ENCODE measurements around the gene KRTAP2-3.
"Not testable (repeated sequence)": the region's sequence is repeated elsewhere in the genome, so short reads cannot be mapped to it uniquely, and the experiment has no call there.

The KRTAP2-3 gene, protein sequence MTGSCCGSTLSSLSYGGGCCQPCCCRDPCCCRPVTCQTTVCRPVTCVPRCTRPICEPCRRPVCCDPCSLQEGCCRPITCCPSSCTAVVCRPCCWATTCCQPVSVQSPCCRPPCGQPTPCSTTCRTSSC

DNA sequence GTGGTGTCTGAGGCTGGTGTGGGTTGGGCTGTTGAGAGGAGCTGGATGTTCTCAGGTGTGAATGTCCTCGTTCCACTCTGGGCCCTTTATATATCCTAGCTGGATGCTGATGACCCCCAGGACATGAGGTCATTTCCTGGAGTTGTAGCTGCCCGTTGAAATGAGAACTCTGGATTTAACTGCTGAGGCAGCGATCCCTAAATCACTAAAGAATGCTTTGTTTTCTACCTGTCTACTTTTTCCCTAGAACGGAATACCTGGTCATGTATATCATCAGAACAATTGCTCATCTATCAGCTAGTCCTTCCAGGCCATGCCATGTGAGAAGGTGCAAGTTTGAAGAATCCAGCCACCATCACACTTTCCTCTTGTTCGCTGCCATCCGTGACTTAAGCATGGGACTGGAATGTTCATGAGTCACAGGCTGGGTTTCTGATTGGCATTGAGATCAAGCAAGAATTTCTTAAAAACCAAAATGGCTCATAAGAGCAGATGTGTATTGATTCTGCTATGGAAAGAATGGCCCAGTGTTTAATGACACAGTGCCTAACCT is at the start of gene KRTAP2-3:
TSS of gene KRTAP2-3 (minus strand) at position 63 of the 553 bp plus-strand sequence. CDS start 64 bp downstream, outside the sequence.
- H3K9ac ChIP-seq (ENCODE audit: low read depth, low read length): no peak within 1 kb of the TSS
- H3K27me3 ChIP-seq (ENCODE audit: control insufficient read depth, insufficient read depth, low read length): no peaks in the 10 kb centered on the region
- no peaks in the 10 kb centered on the region for H3K4me1 ChIP-seq (ENCODE audit: control insufficient read depth, insufficient read depth, low read length)
- no peaks in the 10 kb centered on the region for H3K9me3 ChIP-seq (ENCODE audit: control insufficient read depth, insufficient read depth, low read length)
- no peaks in the 10 kb centered on the region for H3K36me3 ChIP-seq (ENCODE audit: control insufficient read depth, insufficient read depth, low read length)
- no peak within 1 kb of the TSS for H3K4me3 ChIP-seq (ENCODE audit: low read depth, low read length)

DNA sequence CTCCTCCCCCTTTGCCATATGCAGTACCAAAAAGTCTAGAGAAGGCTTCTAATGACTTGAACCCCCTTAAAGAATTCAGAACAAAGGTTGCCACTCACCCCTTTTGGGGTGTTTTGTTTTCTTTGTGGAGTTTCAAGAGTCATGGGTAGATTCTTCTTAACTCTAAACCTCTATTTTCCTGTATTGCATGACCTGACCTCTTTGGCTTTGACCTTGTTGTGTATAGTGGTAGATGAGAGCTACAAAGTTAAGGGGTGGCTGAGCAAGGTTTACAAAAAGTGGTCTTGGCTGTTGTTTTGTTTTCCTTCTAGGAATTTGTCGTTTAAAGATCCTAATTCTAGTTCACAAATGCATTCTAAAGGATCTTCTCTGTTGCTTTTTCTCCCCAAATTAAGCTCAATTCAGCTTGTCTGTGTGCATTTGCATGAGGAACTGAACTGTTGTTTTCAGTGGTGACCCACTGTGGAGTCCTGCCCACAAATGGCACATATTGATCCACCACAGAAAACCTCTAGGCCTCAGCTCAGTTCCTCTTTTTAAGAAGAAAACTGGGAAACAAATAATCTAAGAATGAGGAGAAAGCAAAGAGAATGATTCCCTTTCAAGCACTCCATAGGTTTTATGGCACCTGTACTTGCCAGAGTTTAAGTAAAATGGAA is 48.9 kb upstream of the KRTAP2-3 start:
- not testable (repeated sequence) for H3K4me3 ChIP-seq (ENCODE audit: low read depth, low read length); H3K9ac ChIP-seq (ENCODE audit: low read depth, low read length); H3K36me3 ChIP-seq (ENCODE audit: control insufficient read depth, insufficient read depth, low read length); H3K27me3 ChIP-seq (ENCODE audit: control insufficient read depth, insufficient read depth, low read length); H3K9me3 ChIP-seq (ENCODE audit: control insufficient read depth, insufficient read depth, low read length)
- H3K4me1 ChIP-seq (ENCODE audit: control insufficient read depth, insufficient read depth, low read length): peaks cover 12% of the 10 kb centered on the region

DNA sequence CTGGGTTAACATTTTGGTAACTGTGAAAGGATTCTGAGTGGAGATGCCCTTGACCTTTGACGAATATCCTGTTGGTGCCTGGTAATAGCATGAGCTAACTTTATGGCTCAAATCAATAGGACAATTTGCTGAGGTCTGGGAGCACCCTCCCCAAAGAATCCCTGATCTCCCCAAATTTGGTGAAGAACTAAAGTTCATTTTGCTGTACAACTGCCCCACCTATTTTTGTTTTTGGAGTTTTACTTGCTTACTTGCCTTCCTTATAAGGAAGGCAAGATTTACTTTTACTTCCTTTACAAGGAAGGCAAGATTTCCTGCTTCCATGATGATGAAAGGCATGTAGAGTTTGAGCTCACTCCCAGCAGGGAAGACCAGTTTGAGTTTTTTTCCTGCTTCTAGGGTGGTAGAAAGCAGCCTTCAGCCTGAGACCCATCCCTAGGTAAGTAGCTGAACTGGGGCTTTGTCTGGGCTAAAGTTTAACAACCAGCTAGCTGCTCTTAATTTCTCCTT is 48.1 kb upstream of the KRTAP2-3 start:
- Histone ChIP-seq H3K9me3 (ENCODE audit: control insufficient read depth, insufficient read depth, low read length) (peaks cover 9% of the 10 kb centered on the region), H3K4me1 (ENCODE audit: control insufficient read depth, insufficient read depth, low read length) (peaks cover 12% of the 10 kb centered on the region), H3K9ac (ENCODE audit: low read depth, low read length) (no peak overlapping the region), H3K4me3 (ENCODE audit: low read depth, low read length) (no peak overlapping the region), H3K36me3 (ENCODE audit: control insufficient read depth, insufficient read depth, low read length) (no peaks in the 10 kb centered on the region), H3K27me3 (ENCODE audit: control insufficient read depth, insufficient read depth, low read length) (no peaks in the 10 kb centered on the region)

DNA sequence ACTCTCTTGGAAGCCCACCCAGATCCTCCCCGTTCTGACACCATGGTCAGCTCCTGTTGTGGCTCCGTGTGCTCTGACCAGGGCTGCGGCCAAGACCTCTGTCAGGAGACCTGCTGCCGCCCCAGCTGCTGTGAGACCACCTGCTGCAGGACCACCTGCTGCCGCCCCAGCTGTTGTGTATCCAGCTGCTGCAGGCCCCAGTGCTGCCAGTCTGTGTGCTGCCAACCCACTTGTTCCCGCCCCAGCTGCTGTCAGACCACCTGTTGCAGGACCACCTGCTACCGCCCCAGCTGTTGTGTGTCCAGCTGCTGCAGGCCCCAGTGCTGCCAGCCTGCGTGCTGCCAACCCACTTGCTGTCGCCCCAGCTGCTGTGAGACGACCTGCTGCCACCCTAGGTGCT is 45.4 kb upstream of the KRTAP2-3 start, which contains the start of gene KRTAP4-9:
TSS of gene KRTAP4-9 (plus strand) at position 43 of the 400 bp plus-strand sequence. CDS start at position 43, 0 bp downstream.
- H3K27me3 ChIP-seq (ENCODE audit: control insufficient read depth, insufficient read depth, low read length); H3K4me3 ChIP-seq (ENCODE audit: low read depth, low read length); H3K36me3 ChIP-seq (ENCODE audit: control insufficient read depth, insufficient read depth, low read length); H3K9ac ChIP-seq (ENCODE audit: low read depth, low read length); H3K9me3 ChIP-seq (ENCODE audit: control insufficient read depth, insufficient read depth, low read length): not testable (repeated sequence)
- H3K4me1 ChIP-seq (ENCODE audit: control insufficient read depth, insufficient read depth, low read length): peaks cover 12% of the 10 kb centered on the region

DNA sequence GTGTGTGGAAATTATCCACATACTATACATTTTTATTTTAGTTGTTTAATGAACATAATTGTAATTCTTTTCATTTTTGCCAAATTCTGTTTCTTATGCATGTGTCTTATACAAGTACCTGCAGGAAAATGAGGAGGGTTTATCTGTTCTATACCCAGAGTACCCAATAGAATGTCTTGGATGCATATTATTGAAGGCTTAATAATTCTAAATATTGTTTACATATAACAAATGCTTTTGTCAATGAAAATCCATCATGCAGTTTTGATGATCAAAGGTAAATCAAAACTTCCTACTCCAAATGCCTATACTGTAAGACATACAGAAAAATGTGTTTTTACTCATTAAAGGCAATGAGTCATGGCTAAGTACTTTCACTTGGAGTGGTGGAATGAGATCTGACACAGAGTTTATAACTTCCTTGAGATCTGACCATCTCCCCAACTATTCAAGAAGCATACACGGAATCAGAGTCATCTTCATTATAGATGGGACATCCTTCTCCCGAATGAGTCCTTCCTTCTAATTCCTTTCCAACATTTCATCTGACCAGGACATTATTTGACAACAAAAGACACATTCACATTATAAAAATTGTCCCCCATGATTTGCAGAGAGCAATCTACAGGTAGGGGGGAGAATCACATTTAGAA is 44.6 kb upstream of the KRTAP2-3 start:
- H3K4me1 ChIP-seq (ENCODE audit: control insufficient read depth, insufficient read depth, low read length): peaks cover 12% of the 10 kb centered on the region
- not testable (repeated sequence) for H3K36me3 ChIP-seq (ENCODE audit: control insufficient read depth, insufficient read depth, low read length); H3K27me3 ChIP-seq (ENCODE audit: control insufficient read depth, insufficient read depth, low read length); H3K9ac ChIP-seq (ENCODE audit: low read depth, low read length); H3K4me3 ChIP-seq (ENCODE audit: low read depth, low read length); H3K9me3 ChIP-seq (ENCODE audit: control insufficient read depth, insufficient read depth, low read length)

DNA sequence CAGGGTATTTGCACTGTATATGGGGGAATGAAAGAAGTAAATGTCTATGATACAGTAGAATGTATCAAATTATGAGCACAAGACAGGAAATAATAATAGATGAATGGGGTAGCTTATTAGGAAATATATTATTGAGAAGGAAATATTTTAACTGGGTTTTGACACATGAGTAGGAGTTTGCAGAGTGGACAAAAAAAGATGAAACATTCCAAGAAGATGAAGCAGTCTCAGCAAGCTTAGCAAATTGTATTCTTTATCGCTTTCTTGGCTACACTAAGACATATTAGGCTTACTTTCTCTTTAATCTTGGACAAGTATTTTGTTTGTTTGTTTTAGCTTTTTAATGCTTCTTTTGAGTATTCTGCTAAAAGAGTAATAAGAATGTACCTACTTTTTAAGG is 44.0 kb upstream of the KRTAP2-3 start:
- H3K4me3 ChIP-seq (ENCODE audit: low read depth, low read length): no peak overlapping the region
- peaks cover 12% of the 10 kb centered on the region for H3K4me1 ChIP-seq (ENCODE audit: control insufficient read depth, insufficient read depth, low read length)
- H3K9ac ChIP-seq (ENCODE audit: low read depth, low read length): no peak overlapping the region
- no peaks in the 10 kb centered on the region for H3K9me3 ChIP-seq (ENCODE audit: control insufficient read depth, insufficient read depth, low read length)
- H3K36me3 ChIP-seq (ENCODE audit: control insufficient read depth, insufficient read depth, low read length): no peaks in the 10 kb centered on the region
- no peaks in the 10 kb centered on the region for H3K27me3 ChIP-seq (ENCODE audit: control insufficient read depth, insufficient read depth, low read length)

DNA sequence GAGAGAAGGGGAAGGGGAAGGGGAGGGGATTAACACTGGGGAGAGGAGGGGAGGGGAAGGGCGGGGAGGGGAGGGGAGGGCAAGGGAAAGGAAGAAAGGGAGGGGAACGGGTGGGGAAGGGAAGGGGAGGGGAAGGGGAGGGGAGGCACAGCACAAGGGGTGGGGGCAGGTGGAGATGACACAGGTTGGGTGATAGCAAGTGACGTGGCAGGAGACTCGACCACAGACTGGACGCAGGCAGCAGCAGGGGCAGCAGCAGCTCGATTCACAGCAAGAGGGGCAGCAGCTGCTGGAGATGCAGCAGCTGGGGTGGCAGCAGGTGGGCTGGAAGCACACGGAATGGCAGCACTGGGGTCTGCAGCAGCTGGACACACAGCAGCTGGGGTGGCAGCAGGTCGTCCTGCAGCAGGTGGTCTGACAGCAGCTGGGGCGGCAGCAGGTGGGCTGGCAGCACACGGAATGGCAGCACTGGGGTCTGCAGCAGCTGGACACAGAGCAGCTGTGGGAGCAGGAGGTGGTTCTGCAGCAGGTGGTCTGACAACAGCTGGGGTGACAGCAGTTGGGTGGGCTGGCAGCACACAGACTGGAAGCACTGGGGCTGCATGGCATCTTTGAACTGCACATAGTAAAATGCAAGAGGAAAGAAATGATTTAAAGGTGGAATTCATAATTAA is 41.8 kb upstream of the KRTAP2-3 start, which contains the start of gene KRTAP4-16:
TSS of gene KRTAP4-16 (minus strand) at position 624 of the 674 bp plus-strand sequence. CDS start at position 624, 0 bp downstream.
- no peak within 1 kb of the TSS for H3K4me3 ChIP-seq (ENCODE audit: low read depth, low read length)
- H3K36me3 ChIP-seq (ENCODE audit: control insufficient read depth, insufficient read depth, low read length): no peaks in the 10 kb centered on the region
- H3K9me3 ChIP-seq (ENCODE audit: control insufficient read depth, insufficient read depth, low read length): no peaks in the 10 kb centered on the region
- no peak within 1 kb of the TSS for H3K9ac ChIP-seq (ENCODE audit: low read depth, low read length)
- no peaks in the 10 kb centered on the region for H3K4me1 ChIP-seq (ENCODE audit: control insufficient read depth, insufficient read depth, low read length)
- H3K27me3 ChIP-seq (ENCODE audit: control insufficient read depth, insufficient read depth, low read length): no peaks in the 10 kb centered on the region

DNA sequence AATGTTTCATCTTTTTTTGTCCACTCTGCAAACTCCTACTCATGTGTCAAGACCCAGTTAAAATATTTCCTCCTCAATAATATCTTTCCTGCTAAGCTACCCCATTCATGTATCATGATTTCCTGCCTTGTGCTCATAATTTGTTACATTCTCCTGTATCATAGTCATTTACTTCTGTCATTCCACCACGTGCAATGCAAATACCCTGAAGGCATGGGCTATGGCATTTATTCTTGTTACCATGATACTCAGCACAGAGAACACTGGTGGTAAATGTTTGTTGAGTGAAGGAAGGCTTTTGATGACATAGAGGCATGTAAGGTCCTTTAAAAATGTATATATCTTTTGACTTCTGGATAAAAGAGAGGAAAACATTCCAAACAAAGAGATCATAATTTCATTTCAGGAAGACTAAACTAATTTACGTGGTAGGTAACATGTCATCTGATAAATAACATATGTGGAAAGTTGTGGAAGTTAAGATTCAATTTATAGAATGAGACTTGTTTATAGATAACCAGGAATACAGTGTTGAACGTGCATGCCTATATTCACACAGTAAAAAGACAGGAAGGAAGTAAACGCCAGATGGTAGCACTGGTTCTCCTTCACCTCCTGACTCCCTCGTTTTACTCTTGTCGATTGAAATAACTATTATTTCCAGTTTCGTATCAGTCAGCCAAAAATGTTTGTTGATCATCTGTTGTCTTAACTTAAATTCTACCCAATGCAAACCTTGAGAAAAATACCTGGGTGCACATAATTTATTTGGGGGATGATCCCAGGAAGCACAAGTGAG is 40.0 kb upstream of the KRTAP2-3 start:
- not testable (repeated sequence) for H3K4me1 ChIP-seq (ENCODE audit: control insufficient read depth, insufficient read depth, low read length); H3K4me3 ChIP-seq (ENCODE audit: low read depth, low read length); H3K9me3 ChIP-seq (ENCODE audit: control insufficient read depth, insufficient read depth, low read length); H3K27me3 ChIP-seq (ENCODE audit: control insufficient read depth, insufficient read depth, low read length); H3K36me3 ChIP-seq (ENCODE audit: control insufficient read depth, insufficient read depth, low read length); H3K9ac ChIP-seq (ENCODE audit: low read depth, low read length)

DNA sequence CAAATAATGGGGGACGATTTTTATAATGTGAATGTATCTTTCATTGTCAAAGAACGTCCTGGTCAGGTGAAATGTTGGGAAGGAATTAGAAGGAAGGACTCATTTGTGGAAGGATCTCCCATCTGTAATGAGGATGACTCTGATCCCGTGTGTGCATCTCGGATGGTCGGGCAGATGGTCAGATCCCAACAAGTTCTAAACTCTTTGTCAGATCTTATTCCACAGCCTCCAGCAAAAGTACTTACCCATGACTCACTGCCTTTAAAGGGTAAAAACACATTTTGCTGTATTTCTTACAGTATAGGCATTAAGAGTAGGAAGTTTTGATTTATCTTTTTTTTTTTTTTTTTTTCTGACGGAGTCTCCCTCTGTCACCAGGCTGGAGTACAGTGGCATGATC is 38.6 kb upstream of the KRTAP2-3 start:
- H3K27me3 ChIP-seq (ENCODE audit: control insufficient read depth, insufficient read depth, low read length): no peaks in the 10 kb centered on the region
- H3K4me3 ChIP-seq (ENCODE audit: low read depth, low read length): no peak overlapping the region
- H3K4me1 ChIP-seq (ENCODE audit: control insufficient read depth, insufficient read depth, low read length): peaks cover 2% of the 10 kb centered on the region
- no peaks in the 10 kb centered on the region for H3K36me3 ChIP-seq (ENCODE audit: control insufficient read depth, insufficient read depth, low read length)
- no peaks in the 10 kb centered on the region for H3K9me3 ChIP-seq (ENCODE audit: control insufficient read depth, insufficient read depth, low read length)
- no peak overlapping the region for H3K9ac ChIP-seq (ENCODE audit: low read depth, low read length)

DNA sequence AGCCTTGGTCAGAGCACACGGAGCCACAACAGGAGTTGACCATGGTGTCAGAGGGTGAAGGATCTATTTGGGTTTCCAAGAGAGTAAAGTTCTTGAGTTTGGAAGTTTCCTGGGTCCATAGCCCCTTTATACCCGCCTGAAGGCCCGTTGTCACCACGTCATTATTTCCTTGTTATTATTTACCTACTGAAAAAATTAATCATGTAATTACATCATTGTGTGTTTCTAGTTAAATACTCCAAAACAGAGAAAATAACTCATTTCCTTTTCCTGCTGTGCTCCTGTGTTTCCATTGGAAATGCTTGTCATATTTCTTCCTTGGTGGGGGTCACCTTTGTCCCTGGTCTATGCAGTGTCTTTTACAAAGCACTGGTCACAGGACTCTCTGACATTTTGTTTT is 38.1 kb upstream of the KRTAP2-3 start, which contains the start of gene KRTAP4-8:
TSS of gene KRTAP4-8 (minus strand) at position 101 of the 400 bp plus-strand sequence. CDS start at position 43, 58 bp downstream.
- H3K4me1 ChIP-seq (ENCODE audit: control insufficient read depth, insufficient read depth, low read length): peaks cover 2% of the 10 kb centered on the region
- H3K9me3 ChIP-seq (ENCODE audit: control insufficient read depth, insufficient read depth, low read length): no peaks in the 10 kb centered on the region
- no peaks in the 10 kb centered on the region for H3K27me3 ChIP-seq (ENCODE audit: control insufficient read depth, insufficient read depth, low read length)
- no peak within 1 kb of the TSS for H3K4me3 ChIP-seq (ENCODE audit: low read depth, low read length)
- no peaks in the 10 kb centered on the region for H3K36me3 ChIP-seq (ENCODE audit: control insufficient read depth, insufficient read depth, low read length)
- no peak within 1 kb of the TSS for H3K9ac ChIP-seq (ENCODE audit: low read depth, low read length)

DNA sequence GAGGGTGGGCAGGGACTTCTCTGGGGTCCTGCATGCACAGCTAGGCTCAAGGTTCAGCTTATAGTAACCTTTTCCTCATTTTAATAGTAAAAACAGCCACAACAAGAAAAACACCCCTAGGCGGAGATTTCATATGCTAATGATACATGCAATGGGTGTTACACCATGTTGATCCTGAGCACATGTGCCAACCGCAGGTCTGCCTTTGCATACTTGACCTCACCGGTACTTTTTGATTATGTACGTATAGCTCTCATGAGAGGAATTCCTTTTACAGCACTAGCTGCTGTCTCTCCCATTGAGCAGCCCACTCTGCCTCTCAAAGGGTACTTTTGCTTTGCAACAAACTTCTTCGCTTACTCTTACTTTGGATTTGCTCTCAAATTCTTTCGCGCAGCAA is 36.1 kb upstream of the KRTAP2-3 start:
- H3K9ac ChIP-seq (ENCODE audit: low read depth, low read length): no peak overlapping the region
- H3K4me1 ChIP-seq (ENCODE audit: control insufficient read depth, insufficient read depth, low read length): peaks cover 2% of the 10 kb centered on the region

More for the DNA sequence above, 36.1 kb upstream of the KRTAP2-3 start:
- Histone ChIP-seq H3K36me3 (ENCODE audit: control insufficient read depth, insufficient read depth, low read length) (no peaks in the 10 kb centered on the region), H3K27me3 (ENCODE audit: control insufficient read depth, insufficient read depth, low read length) (no peaks in the 10 kb centered on the region), H3K4me3 (ENCODE audit: low read depth, low read length) (no peak overlapping the region), H3K9me3 (ENCODE audit: control insufficient read depth, insufficient read depth, low read length) (peaks cover 3% of the 10 kb centered on the region)

Measured in iPS-15b (cell line).